ENCODE measurements around the gene CNKSR3.

The CNKSR3 gene

DNA sequence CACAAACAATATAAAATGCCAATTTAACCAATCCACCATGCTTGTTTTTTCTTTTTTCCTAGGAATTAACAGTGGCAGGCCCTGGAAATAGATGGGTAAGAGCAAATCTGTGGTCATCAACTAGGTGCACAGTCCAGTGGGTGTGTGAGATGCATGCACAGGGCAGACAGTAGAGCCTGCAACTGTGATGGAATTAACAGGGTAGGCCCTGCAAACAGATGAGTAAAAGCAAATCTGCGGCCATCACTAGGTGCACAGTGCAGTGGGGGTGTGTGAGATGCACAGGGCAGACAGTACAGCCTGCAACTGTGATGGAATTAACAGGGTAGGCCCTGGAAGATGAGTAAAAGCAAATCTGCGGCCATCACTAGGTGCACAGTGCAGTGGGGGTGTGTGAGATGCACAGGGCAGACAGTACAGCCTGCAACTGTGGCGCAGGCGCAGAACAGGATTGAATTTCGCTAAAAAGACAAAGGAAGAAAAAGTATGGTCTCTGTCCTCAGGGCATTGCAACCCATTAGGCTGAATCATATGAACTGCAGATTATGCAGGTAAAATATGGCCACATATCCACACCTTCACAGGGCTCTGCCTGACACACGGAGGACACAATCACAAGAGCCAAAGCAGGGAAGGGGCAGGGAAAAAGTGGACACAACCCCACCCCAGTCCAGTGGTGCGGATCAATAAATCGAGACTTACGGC is 112.8 kb downstream of the CNKSR3 start:
- no peak overlapping the region for H3K9ac ChIP-seq
- no peaks in the 10 kb centered on the region for H3K4me1 ChIP-seq (ENCODE audit: low read depth, poor library complexity, severe bottlenecking)
- no peak overlapping the region for H3K4me2 ChIP-seq
- no peaks in the 10 kb centered on the region for H3K79me2 ChIP-seq (ENCODE audit: insufficient read depth, low read depth)
- H2AFZ ChIP-seq (ENCODE audit: low read depth): no peak overlapping the region
- no peaks in the 10 kb centered on the region for H4K20me1 ChIP-seq (ENCODE audit: insufficient read depth)
- H3K4me3 ChIP-seq (IDR thresholded peaks at IDR 0.05; ENCODE audit: insufficient read depth, low read depth, low read length): no peak overlapping the region
- H3K27ac ChIP-seq: no peak overlapping the region
- no peaks in the 10 kb centered on the region for H3K36me3 ChIP-seq (ENCODE audit: insufficient read depth)
- TF ChIP-seq, protein P1, sequence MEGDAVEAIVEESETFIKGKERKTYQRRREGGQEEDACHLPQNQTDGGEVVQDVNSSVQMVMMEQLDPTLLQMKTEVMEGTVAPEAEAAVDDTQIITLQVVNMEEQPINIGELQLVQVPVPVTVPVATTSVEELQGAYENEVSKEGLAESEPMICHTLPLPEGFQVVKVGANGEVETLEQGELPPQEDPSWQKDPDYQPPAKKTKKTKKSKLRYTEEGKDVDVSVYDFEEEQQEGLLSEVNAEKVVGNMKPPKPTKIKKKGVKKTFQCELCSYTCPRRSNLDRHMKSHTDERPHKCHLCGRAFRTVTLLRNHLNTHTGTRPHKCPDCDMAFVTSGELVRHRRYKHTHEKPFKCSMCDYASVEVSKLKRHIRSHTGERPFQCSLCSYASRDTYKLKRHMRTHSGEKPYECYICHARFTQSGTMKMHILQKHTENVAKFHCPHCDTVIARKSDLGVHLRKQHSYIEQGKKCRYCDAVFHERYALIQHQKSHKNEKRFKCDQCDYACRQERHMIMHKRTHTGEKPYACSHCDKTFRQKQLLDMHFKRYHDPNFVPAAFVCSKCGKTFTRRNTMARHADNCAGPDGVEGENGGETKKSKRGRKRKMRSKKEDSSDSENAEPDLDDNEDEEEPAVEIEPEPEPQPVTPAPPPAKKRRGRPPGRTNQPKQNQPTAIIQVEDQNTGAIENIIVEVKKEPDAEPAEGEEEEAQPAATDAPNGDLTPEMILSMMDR (conservative IDR thresholded peaks at IDR 0.05; ENCODE audit: low read depth, low read length): no peak
- no peaks in the 10 kb centered on the region for H3K27me3 ChIP-seq (ENCODE audit: insufficient read depth, low read depth)

DNA sequence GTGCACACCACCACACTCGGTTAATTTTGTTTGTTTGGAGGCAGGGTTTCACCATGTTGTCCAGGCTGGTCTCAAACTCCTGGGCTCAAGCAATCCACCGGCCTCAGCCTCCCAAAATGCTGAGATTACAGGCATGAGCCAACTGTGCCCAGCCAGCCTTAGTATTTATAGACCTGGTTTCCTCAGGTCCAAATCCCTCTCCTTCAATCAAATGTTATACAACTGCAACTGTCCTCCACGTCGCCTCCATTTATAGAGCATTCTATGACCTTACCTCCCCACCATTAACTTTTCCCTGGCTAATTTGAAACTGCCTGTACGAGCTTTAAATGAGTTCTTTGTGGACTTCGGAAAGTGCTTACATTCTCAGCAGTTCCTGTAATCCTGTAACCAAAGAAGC is 114.6 kb downstream of the CNKSR3 start:
- Histone ChIP-seq H3K36me3 (ENCODE audit: insufficient read depth) (no peaks in the 10 kb centered on the region), H3K27me3 (ENCODE audit: insufficient read depth, low read depth) (no peaks in the 10 kb centered on the region), H3K9ac (no peak overlapping the region), H3K4me2 (no peak overlapping the region), H3K27ac (no peak overlapping the region), H2AFZ (ENCODE audit: low read depth) (no peak overlapping the region), H3K4me1 (ENCODE audit: low read depth, poor library complexity, severe bottlenecking) (no peaks in the 10 kb centered on the region), H3K4me3 (IDR thresholded peaks at IDR 0.05; ENCODE audit: insufficient read depth, low read depth, low read length) (no peak overlapping the region), H4K20me1 (ENCODE audit: insufficient read depth) (no peaks in the 10 kb centered on the region), H3K79me2 (ENCODE audit: insufficient read depth, low read depth) (no peaks in the 10 kb centered on the region)
- TF ChIP-seq, protein P1 (conservative IDR thresholded peaks at IDR 0.05; ENCODE audit: low read depth, low read length): no peak

DNA sequence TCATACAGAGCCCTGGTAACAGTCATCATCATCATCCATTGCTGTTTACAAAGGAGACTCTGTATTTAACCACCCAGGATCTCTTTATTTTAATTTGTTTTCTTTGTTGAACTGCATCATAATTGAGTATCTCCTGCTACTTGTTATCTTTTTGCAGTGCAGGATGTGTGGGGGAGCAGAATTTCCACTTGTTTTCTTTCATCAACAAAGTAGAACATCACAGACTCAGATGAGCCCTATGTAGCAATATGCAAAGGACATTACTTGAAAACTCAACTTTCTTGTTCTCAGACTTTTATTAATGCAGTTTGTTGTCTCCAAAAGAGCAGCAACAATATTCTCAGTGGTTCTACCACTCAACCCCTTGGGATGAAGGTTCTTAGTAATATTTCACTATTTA is 115.2 kb downstream of the CNKSR3 start:
- H3K4me1 ChIP-seq (ENCODE audit: low read depth, poor library complexity, severe bottlenecking): no peaks in the 10 kb centered on the region
- H3K27me3 ChIP-seq (ENCODE audit: insufficient read depth, low read depth): no peaks in the 10 kb centered on the region
- TF ChIP-seq, protein P1 (conservative IDR thresholded peaks at IDR 0.05; ENCODE audit: low read depth, low read length): no peak
- no peak overlapping the region for H3K9ac ChIP-seq
- H4K20me1 ChIP-seq (ENCODE audit: insufficient read depth): no peaks in the 10 kb centered on the region
- H3K4me3 ChIP-seq (IDR thresholded peaks at IDR 0.05; ENCODE audit: insufficient read depth, low read depth, low read length): no peak overlapping the region
- H2AFZ ChIP-seq (ENCODE audit: low read depth): no peak overlapping the region
- H3K27ac ChIP-seq: no peak overlapping the region
- no peaks in the 10 kb centered on the region for H3K79me2 ChIP-seq (ENCODE audit: insufficient read depth, low read depth)
- no peaks in the 10 kb centered on the region for H3K36me3 ChIP-seq (ENCODE audit: insufficient read depth)
- H3K4me2 ChIP-seq: no peak overlapping the region

DNA sequence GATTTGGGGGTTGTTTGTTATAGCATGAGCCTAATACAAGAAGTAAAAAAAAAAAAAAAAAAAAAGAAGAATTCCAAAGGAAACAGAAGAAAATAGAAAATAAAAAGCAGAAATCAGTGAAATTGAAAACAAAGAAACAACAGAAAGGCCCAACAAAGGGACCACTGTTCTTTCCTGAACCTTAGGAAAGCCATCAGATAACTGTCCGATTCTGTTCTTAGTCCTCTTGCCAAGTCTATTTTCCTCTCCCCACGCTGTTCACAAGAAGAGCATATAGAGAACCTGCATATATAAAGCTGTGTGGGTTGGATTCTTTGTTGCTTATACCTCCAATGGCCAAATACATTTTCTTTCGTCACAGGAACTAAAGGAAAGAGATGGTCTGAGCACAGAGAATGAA is 115.9 kb downstream of the CNKSR3 start:
- Histone ChIP-seq H3K27me3 (ENCODE audit: insufficient read depth, low read depth) (no peaks in the 10 kb centered on the region), H3K27ac (no peak overlapping the region), H3K4me2 (no peak overlapping the region), H3K4me3 (IDR thresholded peaks at IDR 0.05; ENCODE audit: insufficient read depth, low read depth, low read length) (no peak overlapping the region), H3K9ac (no peak overlapping the region), H3K36me3 (ENCODE audit: insufficient read depth) (no peaks in the 10 kb centered on the region), H4K20me1 (ENCODE audit: insufficient read depth) (no peaks in the 10 kb centered on the region), H3K79me2 (ENCODE audit: insufficient read depth, low read depth) (no peaks in the 10 kb centered on the region), H2AFZ (ENCODE audit: low read depth) (no peak overlapping the region), H3K4me1 (ENCODE audit: low read depth, poor library complexity, severe bottlenecking) (no peaks in the 10 kb centered on the region)
- TF ChIP-seq, protein P1 (conservative IDR thresholded peaks at IDR 0.05; ENCODE audit: low read depth, low read length): no peak

Data from KMS-11 (cell line).